WTC11 (cell line): Measurements from ENCODE around the gene TIMM44. TPM values are rescaled to one million over a fixed set of nuclear protein-coding genes. Genes with fewer than 3 reads are reported as not detected.

Source experiments
- ATAC-seq: fragments of 200-7000 bp; cut with Tn5 transposase; 2 replicates; pipeline ENCODE4 v1.10.0; 2021; ENCODE audit warnings: mild to moderate bottlenecking, moderate library complexity
- CTCF ChIA-PET: fragments of 300-600 bp; sonication (Branson Sonifier 250); formaldehyde crosslinking; loops from one replicate; lab custom pipeline; 2021; ENCODE audit warnings: antibody characterized with exemption; lab: Charles Lee
- POLR2A ChIA-PET: fragments of 350-600 bp; sonication (Branson Sonifier 250); formaldehyde crosslinking; loops from one replicate; lab custom pipeline; 2021; ENCODE audit warnings: antibody characterized with exemption; lab: Charles Lee
- DNase-seq: peaks from one replicate; pipeline ENCODE4 v3.0.0; 2021; ENCODE audit warnings: low spot score
- H3K27ac Mint-ChIP-seq: 2 replicates; pipeline ENCODE4 v1.8.0; 2021; ENCODE audit warnings: mixed read lengths
- H3K27me3 Mint-ChIP-seq: 2 replicates; pipeline ENCODE4 v1.8.0; 2021; ENCODE audit warnings: low read depth, mild to moderate bottlenecking, moderate library complexity, mixed read lengths
- H3K36me3 Mint-ChIP-seq: 2 replicates; pipeline ENCODE4 v1.8.0; 2021; ENCODE audit warnings: mixed read lengths
- H3K4me1 Mint-ChIP-seq: 2 replicates; pipeline ENCODE4 v1.8.0; 2022; ENCODE audit warnings: mixed read lengths
- H3K4me3 Mint-ChIP-seq: 2 replicates; pipeline ENCODE4 v1.8.0; 2021; ENCODE audit warnings: mild to moderate bottlenecking, moderate library complexity, mixed read lengths
- H3K9me3 Mint-ChIP-seq: 2 replicates; pipeline ENCODE4 v1.8.0; 2021; ENCODE audit warnings: mixed read lengths
- AR ChIP-seq: fragments of 250-450 bp; sonication (Bioruptor Pico); IDR thresholded peaks from 2 replicates; pipeline ENCODE4 v1.9.0; 2021; ENCODE audit warnings: mild to moderate bottlenecking
- ATF1 ChIP-seq: sonication (generic); formaldehyde crosslinking; IDR thresholded peaks from 2 replicates; pipeline ENCODE4 v1.8.1; 2023; ENCODE audit warnings: mild to moderate bottlenecking, moderate library complexity, missing genetic modification reagents
- CREB1 ChIP-seq: sonication (generic); formaldehyde crosslinking; IDR thresholded peaks from 2 replicates; pipeline ENCODE4 v1.8.0; 2023; ENCODE audit warnings: mild to moderate bottlenecking, missing genetic modification reagents
- CREM ChIP-seq: sonication (generic); formaldehyde crosslinking; IDR thresholded peaks from 2 replicates; pipeline ENCODE4 v1.8.1; 2022; ENCODE audit warnings: mild to moderate bottlenecking, missing genetic modification reagents, moderate library complexity
- E2F5 ChIP-seq: sonication (generic); formaldehyde crosslinking; IDR thresholded peaks from 2 replicates; pipeline ENCODE4 v1.8.1; 2022; ENCODE audit warnings: mild to moderate bottlenecking, moderate library complexity, missing genetic modification reagents
- HMGA2 ChIP-seq: fragments of 250-450 bp; sonication (Bioruptor Pico); IDR thresholded peaks from 2 replicates; pipeline ENCODE4 v1.4.0; 2021; ENCODE audit warnings: mild to moderate bottlenecking, moderate library complexity
- NFE2L1 ChIP-seq: sonication (generic); formaldehyde crosslinking; IDR thresholded peaks from 2 replicates; pipeline ENCODE4 v1.8.1; 2023; ENCODE audit warnings: missing genetic modification reagents
- NR2C2 ChIP-seq: sonication (generic); formaldehyde crosslinking; IDR thresholded peaks from 2 replicates; pipeline ENCODE4 v1.8.0; 2022; ENCODE audit warnings: mild to moderate bottlenecking, missing genetic modification reagents
- OVOL2 ChIP-seq: fragments of 250-450 bp; sonication (Bioruptor Pico); IDR thresholded peaks from 2 replicates; pipeline ENCODE4 v1.9.0; 2021; ENCODE audit warnings: mild to moderate bottlenecking, borderline replicate concordance
- PRDM15 ChIP-seq: sonication (generic); formaldehyde crosslinking; IDR thresholded peaks from 2 replicates; pipeline ENCODE4 v1.8.0; 2022; ENCODE audit warnings: missing genetic modification reagents
- PRRX2 ChIP-seq: fragments of 250-450 bp; sonication (Bioruptor Pico); IDR thresholded peaks from 2 replicates; pipeline ENCODE4 v1.8.0; 2021; ENCODE audit warnings: mild to moderate bottlenecking
- SMAD3 ChIP-seq: sonication (generic); formaldehyde crosslinking; IDR thresholded peaks from 2 replicates; pipeline ENCODE4 v1.8.0; 2022; ENCODE audit warnings: missing genetic modification reagents, mild to moderate bottlenecking, borderline replicate concordance
- ZNF138 ChIP-seq: sonication (generic); formaldehyde crosslinking; conservative IDR thresholded peaks from 2 replicates; pipeline ENCODE4 v1.8.1; 2022; ENCODE audit warnings: mild to moderate bottlenecking, moderate library complexity, missing genetic modification reagents
- ZNF232 ChIP-seq: sonication (generic); formaldehyde crosslinking; IDR thresholded peaks from 2 replicates; pipeline ENCODE4 v1.8.0; 2022; ENCODE audit warnings: mild to moderate bottlenecking, missing genetic modification reagents
- ZNF317 ChIP-seq: sonication (generic); formaldehyde crosslinking; IDR thresholded peaks from 2 replicates; pipeline ENCODE4 v1.8.1; 2023; ENCODE audit warnings: low read depth, mild to moderate bottlenecking, moderate library complexity, missing genetic modification reagents, borderline replicate concordance
- ZNF532 ChIP-seq: fragments of 250-450 bp; sonication (Bioruptor Pico); IDR thresholded peaks from 2 replicates; pipeline ENCODE4 v1.9.0; 2021; ENCODE audit warnings: mild to moderate bottlenecking, borderline replicate concordance
- ZNF671 ChIP-seq: fragments of 250-450 bp; sonication (Bioruptor Pico); IDR thresholded peaks from 2 replicates; pipeline ENCODE4 v1.8.0; 2021; ENCODE audit warnings: mild to moderate bottlenecking
- total RNA-seq: library from RNA; stranded (reverse); gene quantifications from 3 replicates; pipeline ENCODE4 v1.2.3, GENCODE V29; 2021
- TF ChIP-seq, protein P1 (sequence below): fragments of 250-450 bp; sonication (Bioruptor Pico); IDR thresholded peaks from 2 replicates; pipeline ENCODE4 v1.9.0; 2021; ENCODE audit warnings: mild to moderate bottlenecking
- TF ChIP-seq, protein P2 (sequence below): sonication (generic); formaldehyde crosslinking; IDR thresholded peaks from 2 replicates; pipeline ENCODE4 v1.8.0; 2022; ENCODE audit warnings: mild to moderate bottlenecking, missing genetic modification reagents

The TIMM44 gene
- total RNA-seq, 1 experiment from 2014 or later, result 129 TPM

GRCh38 chr19:7903244-7904073, 40.0 kb downstream of the TIMM44 start, which contains the start of gene MAP2K7 (continued):
- TF ChIP-seq ZNF532 (CRISPR knock-in tag), result no peak
- TF ChIP-seq SMAD3 (CRISPR knock-in tag), result peak; percentile 29; the same call in 1 of the 2 replicates
- peak; percentile 90; the same call in 1 of the 2 replicates for TF ChIP-seq CREB1
- TF ChIP-seq ZNF317 (CRISPR knock-in tag), result no peak
- TF ChIP-seq OVOL2 (CRISPR knock-in tag), result no peak
- TF ChIP-seq PRRX2 (CRISPR knock-in tag), result no peak
- no peak for TF ChIP-seq AR (CRISPR knock-in tag)
- TF ChIP-seq E2F5 (CRISPR knock-in tag), result peak; percentile 83; the same call in 1 of the 2 replicates
- no peak for TF ChIP-seq HMGA2 (CRISPR knock-in tag)
- TF ChIP-seq ZNF138 (CRISPR knock-in tag), result no peak
- peak; percentile 94 for TF ChIP-seq NFE2L1 (CRISPR knock-in tag)
- no peak for TF ChIP-seq NR2C2 (CRISPR knock-in tag)
- TF ChIP-seq ZNF232 (CRISPR knock-in tag), result peak; percentile 96; the same call in 1 of the 2 replicates
- no peak for TF ChIP-seq ZNF671 (CRISPR knock-in tag)
- TF ChIP-seq, protein P1, sequence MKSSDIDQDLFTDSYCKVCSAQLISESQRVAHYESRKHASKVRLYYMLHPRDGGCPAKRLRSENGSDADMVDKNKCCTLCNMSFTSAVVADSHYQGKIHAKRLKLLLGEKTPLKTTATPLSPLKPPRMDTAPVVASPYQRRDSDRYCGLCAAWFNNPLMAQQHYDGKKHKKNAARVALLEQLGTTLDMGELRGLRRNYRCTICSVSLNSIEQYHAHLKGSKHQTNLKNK, result no peak

DNA sequence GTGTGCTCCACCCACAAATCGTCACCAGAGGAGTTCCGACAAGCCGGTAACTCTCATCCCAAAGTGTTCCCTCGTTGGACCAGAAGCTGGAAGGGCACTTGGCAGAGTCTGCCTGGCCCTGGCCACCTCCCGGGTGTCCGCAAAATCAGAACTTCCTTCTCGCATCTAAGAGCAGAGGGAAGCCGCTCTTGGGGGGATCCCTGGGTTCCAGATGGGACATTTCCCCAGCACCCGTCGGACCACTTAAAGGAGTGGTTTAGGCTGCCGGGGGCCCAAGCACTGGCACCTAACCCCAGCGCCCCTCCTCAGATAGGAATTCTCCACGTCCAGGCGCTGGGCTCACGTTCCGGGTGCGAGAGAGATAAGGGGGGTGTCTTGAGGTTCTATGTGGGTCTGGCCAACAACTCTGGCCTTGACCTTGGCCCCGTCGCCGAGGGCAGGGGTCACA, 40.6 kb downstream of the TIMM44 start:
- Mint-ChIP-seq H3K36me3 (no peaks in the 10 kb centered on the region), H3K9me3 (no peaks in the 10 kb centered on the region), H3K27me3 (peaks cover 13% of the 10 kb centered on the region), H3K4me1 (peaks cover 20% of the 10 kb centered on the region), H3K4me3 (peak overlapping the region; percentile 83), H3K27ac (peak overlapping the region; percentile 97)
- ATAC-seq (no peak), DNase-seq (no peak)
- ChIA-PET CTCF (interaction anchor here (0.6 to 5.0 kb wide), 23 partner anchors 9 to 1242 kb away, joined by 3 to 70 read pairs (median 6); partner anchors contain the start of genes LRRC8E, SNAPC2, TIMM44 and TRAPPC5), POLR2A (interaction anchor here (0.5 to 1.8 kb wide), 6 partner anchors 13 to 114 kb away, joined by 3 to 10 read pairs (median 6); partner anchors contain the start of gene LRRC8E)
- no peak for TF ChIP-seq PRDM15 (CRISPR knock-in tag)
- 0 out of 2 replicates have a peak, but pooled peaks have one; percentile 63 for TF ChIP-seq CREM (CRISPR knock-in tag)
- 0 out of 2 replicates have a peak, but pooled peaks have one; percentile 28 for TF ChIP-seq ATF1 (CRISPR knock-in tag)
- TF ChIP-seq, protein P2, sequence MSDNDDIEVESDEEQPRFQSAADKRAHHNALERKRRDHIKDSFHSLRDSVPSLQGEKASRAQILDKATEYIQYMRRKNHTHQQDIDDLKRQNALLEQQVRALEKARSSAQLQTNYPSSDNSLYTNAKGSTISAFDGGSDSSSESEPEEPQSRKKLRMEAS, result no peak
